HTR-8/SVneo (cell line): ENCODE data around the gene ADAMTS15.

Experiments
- DNase-seq: peaks from one replicate; pipeline ENCODE4 v3.0.0; 2011; ENCODE audit warnings: low spot score, mixed read lengths; ENCODE audit not compliant: insufficient read length
- FAIRE-seq: peaks from 2 replicates; lab custom pipeline; 2011; peaks lifted over from hg19 to GRCh38; lab: Jason Lieb, UNC

ADAMTS15 gene

DNA sequence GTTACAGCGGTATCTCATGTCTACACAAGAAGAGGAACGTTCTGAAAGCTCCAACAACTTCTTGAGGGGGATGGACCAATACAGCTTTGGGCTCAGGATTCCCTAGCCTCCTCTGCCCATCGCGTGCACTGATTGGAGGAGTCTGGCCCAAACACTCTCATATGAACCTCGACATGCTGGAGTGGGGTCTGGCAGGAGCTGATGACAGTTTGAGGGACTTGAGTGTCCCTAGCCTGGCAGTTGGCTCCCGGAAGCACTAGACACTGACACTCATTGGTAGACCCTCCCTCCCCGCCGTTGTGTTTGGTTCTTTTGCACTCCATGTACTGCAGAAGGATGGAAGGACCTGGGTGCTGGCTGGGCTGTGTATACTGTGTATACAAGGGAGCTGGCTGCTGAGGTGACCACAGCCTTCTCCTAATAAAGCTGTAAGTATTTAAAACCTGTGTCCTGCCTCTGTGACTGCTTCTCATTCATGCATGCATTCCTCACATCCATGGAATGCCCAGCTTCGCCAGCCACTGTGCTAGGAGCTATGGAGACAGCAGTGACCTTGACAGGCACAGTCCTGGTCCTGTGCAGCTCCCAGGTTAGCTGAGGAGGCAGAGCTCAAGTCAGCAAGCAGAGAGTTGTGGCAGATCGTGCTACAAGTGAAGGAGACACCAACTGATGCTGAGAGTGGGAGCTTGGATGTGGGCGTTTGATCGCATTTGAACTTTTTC is 27.9 kb downstream of the ADAMTS15 start:
- DNase-seq = no peak
- FAIRE-seq = no peak

DNA sequence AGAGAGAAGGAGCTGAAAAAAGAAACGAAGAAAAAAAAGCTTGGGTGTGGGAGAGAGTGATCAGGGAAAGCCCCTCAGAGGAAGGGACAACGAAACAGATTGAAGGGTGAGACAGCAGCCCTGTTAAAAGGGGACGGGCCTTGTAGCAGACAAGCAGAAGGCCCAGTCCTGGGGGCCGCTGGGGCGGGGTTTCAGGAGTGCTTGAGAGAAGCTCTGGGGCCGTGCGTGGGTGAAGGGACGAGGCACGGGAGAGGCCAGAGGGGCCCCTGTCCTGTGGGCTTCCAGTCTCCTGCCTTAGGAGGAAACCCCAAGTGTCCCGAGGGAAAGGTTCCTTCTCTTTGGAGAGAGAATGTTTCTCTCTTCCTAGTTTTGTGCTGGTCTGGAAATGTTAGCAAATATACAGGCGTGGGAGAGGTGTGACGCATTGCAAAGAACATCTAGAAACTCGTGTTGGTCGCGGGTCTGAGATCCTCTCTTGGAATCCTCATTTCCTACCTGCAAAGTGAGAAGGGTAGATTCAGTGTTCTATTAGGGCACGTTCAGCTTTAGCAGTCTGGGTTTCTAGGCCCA is 28.6 kb downstream of the ADAMTS15 start:
- FAIRE-seq = no peak

DNA sequence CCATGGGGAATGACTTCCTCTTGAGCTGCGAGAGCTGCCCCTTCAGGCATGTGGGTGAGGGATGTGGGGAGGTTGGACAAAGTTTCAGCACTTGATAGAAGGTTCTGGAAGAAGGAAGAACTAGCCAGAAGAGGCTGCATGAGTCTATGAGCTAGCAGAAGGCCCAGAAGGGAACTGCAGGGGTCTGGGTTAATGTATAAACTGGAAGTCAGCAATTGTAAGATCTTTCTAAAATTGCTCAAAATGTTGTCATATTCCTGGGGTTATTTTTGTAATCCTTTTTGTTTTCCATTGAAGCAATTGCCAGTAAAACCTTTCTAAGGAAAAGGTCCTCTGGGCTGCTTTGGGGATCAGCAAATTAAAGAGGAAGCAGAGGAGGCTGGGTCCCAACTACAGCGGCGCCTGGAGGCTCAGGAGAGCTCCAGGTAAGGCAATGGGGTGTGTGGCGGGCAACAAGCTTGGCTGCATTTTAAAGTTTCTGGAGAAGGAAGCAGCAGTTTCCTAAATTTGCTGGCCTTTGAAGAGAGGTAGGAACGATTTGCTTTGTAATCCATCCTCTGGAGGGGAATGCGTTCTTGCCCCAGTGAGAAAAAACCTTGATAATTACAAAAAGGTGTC is 29.2 kb downstream of the ADAMTS15 start:
- DNase-seq = no peak
- no peak for FAIRE-seq

More for the DNA sequence above, 28.6 kb downstream of the ADAMTS15 start:
- no peak for DNase-seq

DNA sequence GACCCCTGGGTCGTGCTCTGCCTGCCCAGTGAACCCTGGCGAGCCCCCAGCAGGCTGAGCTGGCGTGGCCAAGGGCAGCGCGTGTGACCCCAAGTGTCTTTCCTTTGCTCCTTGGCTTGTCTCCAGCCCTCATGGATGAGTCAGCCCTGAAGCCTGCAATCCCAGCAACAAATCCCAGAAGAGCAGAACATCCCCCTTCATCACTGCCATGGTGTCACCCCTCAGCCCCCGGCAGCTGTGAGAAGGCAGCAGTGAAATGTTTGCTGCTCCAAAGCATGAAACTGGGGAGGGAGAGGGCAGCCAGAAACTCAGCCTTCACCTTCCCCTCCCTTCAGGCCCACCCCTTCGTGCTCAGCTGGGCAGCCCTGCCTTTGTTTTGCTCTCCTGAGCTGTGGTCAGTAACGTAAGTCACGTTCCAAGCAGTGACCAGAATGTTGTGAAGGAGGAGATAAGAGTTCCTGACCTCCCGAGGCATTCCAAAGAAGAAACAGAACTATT is 29.8 kb downstream of the ADAMTS15 start:
- FAIRE-seq = peak; percentile 87
- DNase-seq = peak; percentile 96

DNA sequence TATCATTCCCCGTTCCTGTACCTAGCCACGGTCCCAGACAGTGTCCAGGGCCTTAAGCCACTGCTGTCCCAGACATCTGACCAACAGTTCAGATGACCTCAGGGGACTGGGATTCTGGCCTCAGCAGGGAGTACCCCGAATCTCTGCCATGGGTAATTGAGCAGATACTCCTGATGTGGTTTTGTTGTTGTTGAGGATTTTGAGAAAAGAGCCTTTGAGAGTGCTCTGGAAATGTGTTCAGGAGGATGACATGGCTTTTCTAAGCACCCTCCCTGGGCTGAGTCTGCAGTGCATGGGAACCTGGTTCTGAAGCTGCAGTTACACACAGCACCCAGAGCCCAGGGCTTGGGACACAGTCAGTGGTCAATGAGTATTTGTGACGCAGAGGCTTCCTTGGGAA is 30.4 kb downstream of the ADAMTS15 start:
- DNase-seq = no peak
- FAIRE-seq = no peak

DNA sequence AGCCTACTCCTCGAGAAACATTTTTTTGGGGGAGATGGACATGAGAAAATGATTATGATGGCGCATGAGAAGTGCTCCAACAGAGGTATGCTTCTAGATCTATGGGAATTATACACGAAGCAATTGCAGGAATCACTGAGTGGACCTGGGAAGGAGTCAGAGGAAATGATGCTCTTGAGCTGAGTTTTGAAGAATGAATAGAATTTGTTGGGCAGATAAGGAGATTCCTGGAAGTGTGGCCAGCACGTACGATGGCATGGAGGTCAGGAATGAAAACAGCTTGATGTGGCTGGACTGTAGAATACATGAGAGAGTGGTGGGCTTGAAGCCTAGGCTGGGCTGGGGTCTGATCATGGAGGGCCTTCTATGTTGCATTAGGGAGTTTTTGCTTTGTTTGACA is 31.7 kb downstream of the ADAMTS15 start:
- DNase-seq (no peak), FAIRE-seq (no peak)

DNA sequence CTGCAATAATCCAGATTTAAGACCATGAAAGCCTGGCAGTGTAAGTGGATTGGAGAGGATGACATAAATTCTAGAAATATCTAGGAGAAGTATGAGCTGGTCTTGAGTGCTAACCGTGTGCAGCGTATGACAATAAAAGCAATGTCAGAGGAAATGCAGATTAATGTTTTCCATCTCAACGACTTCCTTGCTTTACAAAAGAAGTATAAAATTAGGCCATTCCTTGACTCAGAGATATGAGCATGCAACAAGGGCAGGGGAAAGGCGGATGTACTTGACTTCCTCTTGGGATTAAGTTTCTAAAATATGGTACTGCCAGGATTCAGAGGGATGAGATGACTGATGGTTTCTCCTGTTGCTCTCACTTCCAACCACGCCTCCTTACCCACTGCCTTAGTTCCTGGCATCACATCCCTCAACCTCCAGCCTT is 32.3 kb downstream of the ADAMTS15 start:
- FAIRE-seq = no peak
- no peak for DNase-seq

DNA sequence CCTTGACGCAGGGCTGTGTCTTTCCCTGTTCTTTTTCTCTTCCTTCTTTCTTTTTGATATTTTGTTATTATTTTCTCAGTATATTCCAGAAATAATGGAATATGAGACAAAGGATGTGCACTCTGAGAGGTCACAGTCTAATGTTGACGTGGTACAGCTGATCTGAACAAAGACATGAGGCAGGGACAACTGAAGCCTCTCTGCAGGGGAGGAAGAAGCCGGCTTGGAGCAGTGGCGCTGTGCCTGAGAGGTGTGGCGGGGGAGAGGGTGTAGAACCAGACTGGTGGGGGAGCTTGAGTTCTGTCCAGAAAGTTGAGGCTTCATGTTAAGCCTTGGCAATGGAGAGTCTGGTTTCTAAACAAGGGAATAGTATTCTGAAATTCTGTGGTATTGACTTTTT is 34.7 kb downstream of the ADAMTS15 start:
- DNase-seq (no peak), FAIRE-seq (no peak)

DNA sequence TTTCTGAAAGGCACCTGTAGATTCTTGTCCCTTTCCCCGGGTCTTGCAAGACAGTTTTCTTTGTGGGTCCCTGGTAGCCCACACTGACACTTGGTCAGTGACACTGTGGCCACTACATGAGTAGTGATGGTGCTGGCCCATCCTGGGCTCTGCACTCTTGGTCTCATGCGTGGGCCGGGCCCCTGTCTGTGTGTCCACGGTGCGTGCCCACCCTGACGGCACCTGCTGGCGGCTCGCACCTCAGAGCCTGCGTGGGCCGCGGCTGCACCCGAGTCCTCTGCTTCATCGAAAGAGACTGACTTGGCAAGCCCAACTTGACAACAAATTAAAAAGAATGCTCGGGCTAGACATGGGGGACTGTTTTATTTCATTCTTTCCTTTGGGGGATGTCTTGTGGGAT is 37.5 kb downstream of the ADAMTS15 start:
- DNase-seq (no peak), FAIRE-seq (no peak)

DNA sequence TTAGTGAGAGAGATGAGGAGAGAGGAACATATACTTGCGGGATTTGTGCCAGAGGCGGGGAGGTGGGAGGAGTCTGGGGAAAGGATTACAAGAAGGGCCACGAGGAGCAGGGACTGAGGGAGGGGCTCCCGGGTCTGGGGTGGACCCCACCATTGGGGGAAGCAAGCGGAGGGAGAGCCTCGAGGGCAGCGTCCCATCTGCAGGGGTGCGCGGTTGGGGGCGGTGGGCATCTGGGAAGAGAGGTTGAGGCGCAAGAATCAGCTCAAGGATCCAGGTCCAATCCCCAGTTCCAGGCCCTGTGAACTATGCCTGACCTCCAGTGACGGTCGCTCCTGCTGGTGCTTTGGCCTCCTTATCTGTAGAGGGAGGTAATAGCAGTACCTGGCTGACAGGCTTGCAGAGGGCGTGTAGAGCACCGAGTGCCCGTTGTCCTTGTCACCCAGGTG is 38.0 kb downstream of the ADAMTS15 start:
- FAIRE-seq (no peak), DNase-seq (no peak)

DNA sequence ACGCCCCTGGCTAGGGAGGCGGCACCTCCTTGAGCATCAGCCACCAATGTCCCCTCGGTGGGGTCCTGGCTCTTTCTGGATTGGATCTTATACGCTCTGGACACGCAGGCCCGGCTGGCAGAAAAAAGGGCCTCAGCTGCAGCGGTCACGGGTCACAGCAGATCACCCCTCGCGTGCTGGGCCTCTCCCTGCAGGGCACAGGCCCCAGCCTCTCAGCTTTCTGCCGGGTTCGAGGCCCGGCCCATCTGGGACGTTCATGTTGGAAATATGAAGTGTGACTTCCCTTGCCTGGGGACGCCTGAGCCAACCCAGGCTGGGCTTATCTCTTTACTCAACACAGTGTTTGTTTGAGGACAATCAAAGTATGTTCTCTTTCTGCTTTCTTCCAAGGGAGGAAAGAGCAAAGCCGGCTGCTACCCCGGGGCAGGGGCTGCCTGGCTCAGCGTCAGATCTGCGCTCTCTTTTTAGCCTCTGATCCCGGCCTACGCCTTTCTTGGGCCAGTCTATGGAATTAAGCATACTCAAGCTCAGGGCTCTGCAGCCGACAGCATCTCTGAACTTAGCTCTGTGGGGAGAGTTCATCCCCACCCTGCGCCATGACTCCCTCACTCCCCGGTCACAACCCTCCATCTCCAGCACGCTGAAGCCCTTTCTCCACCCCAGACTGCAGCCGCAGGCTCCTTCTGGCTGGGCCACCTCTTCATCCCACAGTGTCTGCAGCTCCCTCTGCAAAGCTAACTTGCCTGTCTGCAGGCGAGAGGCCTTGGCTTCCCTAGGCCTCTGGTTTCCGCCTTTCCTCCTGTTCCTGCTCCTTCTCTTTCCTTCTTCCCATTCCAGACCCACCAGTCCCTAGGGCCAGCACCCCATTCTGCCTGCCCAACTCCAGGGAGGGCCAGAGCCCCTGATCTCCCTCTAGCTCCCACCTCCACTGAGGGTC is 38.8 kb downstream of the ADAMTS15 start:
- FAIRE-seq (no peak), DNase-seq (no peak)

DNA sequence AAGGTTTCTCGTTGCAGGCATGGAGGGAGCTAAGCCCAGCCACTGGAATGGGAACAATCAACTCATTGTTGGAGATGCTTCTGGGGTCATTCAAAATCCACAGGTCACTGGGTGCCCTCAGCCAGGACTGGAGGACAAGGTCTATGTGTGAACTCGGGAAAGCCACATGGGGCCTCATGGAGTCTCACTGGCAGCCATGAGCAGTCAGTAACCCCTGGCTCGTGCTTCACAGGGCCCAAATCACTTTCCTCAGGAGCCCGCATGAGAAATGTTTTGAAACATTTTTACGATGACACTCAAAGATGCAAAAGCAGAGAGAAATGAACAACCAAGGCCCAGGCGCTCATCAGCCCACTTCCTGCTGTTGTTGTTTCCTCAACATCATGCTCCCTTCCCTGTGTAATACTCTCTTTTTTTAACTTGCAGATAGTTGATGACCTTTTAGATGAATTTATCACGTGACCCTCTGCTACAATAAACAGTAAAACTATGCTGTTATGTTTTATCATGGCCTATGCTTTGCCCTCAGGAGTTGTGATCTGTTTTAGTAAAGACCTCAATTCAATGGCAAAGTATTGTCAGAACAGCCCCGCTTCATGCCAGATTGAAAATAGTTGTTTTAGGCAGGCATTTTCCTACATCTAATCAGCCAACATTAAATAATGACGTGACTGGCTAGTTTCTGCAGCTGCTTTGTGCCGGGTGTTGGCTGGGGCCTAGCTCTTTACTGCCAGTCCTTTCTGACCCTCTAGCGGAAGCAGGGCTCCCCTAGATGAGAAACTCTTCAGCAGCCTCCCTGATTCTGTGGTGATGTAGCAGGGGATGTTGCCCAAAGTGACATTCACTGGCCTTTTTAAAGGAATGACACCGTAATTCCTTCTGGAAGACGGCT is 39.7 kb downstream of the ADAMTS15 start:
- FAIRE-seq = no peak
- DNase-seq = no peak

DNA sequence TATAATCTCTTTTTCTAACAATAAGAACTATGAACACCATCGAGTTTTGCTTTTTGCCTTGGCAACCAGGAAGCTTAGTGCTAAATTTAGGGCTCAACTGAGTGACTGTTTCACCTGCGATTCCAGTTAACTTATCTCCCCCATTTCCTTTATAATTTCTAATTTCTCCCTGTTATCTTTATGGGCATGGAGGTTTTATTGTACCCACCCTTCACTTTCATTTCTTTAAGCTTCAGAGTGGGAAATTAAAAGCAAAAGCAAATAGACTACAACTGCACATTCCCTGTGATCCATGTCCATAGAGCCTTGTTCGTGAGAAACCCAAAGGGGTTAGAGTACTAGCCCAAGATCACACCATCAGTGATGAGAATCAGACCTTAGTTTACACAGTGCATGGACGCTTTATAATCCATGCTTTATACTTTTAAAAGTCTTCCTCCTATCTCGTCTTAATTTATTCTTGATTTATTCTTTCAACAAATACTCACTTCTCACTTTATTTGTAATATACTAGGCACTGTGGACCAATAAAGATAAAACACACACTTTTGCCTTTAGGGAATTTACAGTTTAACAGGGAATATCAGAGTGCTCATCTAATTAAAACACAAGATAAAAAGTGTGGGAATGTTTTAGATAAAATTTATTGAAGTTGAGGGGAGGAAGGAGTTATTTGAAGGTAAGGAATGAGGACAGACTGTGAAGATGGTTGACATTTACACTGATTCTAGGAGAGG is 40.6 kb downstream of the ADAMTS15 start:
- FAIRE-seq (no peak), DNase-seq (no peak)

DNA sequence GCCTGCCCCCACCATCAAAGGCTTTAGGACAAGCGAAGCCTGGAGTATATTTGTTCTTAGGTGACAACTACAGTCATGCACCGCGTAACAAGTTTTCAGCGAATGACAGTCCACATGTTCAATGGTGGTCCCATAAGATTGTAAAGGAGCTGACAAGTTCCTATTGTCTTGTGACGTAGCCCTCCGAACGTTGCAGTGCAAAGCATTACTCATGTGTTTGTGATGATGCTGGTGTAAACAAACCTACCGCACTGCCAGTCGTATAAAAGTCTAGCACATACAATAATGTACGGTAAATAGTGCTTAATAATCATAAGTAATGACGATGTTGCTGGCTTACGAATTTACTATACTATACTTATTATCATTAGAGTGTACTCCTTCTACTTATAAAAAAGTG is 41.3 kb downstream of the ADAMTS15 start:
- DNase-seq (no peak), FAIRE-seq (no peak)

DNA sequence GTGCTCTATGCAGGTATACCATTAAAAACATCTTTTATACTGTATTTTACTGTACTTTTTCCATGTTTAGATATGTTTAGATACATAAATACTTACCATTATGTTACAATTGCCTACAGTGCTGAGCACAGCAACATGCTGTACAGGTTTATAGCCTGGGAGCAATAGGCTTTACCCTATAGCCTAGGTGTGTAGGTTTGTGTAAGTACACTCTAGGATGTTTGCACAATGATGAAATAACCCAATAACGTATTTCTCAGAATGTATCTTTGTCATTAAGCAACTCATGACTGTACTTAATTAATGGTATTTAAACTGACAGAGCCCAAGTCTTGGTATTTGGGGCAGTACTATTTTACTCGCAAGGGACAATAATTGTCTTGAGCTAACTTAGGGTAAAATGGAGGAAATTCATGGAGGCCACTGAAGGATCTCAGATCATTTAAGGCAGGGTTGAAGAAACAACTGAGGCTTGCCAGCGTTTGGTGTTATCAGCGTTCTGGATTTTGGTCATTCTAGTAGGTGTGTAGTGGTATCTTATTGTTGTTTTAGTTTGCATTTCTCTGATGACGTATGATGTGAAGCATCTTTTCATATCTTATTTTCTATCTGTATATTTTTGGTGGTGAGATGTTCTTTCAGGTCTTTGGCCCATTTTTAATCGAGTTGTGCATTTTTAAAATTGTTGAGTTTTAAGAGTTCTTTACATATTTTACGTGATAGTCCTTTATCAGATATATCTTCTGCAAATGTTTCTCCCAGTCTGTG is 42.4 kb downstream of the ADAMTS15 start:
- DNase-seq (no peak), FAIRE-seq (no peak)

DNA sequence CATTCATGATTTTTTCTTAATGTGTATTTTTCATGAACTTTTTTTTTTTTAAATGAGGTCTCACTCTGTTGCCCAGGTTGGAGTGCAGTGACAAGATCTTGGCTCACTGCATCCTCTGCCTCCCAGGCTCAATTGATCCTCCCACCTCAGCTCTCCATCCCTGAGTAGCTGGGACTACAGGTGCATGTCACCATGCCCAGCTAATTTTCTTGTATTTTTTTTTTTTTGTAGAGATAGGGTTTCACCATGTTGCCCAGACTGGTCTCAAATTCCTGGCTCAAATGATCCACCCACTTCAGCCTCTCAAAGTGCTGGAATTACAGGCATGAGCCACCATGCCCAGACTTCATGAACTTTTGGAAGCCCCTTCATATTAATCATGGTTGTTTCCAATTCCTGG is 49.7 kb downstream of the ADAMTS15 start:
- no peak for FAIRE-seq
- DNase-seq = no peak

DNA sequence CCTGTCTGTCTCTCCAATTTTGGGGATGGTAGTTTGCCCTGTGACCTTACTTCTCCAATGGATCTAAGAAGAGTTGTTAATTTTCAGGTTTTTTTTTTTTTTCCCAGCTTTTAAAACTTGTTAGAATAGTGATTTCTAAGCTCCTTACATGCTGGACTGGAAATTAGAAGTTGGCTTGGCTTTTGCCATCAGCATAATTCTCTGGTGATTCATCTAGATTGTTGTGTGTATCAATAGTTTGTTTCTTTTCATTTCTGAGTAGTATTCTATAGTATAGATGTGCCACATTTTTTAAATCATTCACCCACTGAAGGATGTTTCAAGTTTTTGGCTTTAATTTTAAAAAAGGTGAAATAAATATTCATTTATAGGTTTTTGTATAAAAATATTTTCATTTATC is 51.4 kb downstream of the ADAMTS15 start:
- FAIRE-seq (no peak), DNase-seq (no peak)

DNA sequence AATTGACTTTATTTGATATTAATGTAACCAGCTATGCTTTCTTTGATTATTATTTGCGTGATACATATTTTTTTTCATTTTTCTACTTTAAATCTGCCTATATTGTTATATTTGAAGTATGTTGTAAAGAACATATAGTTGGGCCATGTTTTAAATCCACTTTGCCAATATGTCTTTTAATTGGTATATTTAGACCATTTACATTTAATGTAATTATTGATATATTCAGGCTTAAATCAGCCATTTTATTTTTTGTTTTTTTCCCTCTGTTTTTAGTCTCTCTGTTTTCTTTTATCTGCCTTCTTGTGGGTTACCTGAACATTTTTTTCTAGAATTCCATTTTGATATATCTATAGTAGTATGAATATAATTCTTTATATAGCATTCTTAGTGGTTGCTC is 55.9 kb downstream of the ADAMTS15 start:
- DNase-seq (no peak), FAIRE-seq (no peak)
